Ramos (cell line): ENCODE results near the gene ZNF738.

Experiments used
- in situ Hi-C: fragments of 300-500 bp; cut with MboI; formaldehyde crosslinking; loops from one replicate; pipeline ENCODE4 v1.14.3; 2022; ENCODE audit warnings: low sequenced_read_pairs; ENCODE audit not compliant: unreplicated experiment

The ZNF738 gene

DNA sequence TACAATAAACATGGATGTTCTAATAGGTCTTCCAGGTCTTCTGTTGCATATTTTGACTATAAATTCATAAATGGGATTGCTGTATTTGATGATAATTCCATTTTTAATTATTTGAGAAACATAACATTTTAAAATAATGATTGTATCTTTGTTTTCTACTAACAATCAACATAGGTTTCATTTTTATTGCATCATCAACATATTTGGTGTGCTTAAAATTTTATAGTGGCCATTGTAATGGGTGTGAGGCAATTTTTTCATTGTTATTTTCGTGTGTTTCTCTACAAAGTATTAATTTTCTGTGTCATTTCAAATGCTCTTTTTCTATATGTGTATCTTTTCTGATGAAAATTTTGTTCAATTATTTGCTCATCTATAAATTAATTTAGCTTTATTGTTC is 51.4 kb downstream of the ZNF738 start:
- in situ Hi-C loops: no loop called here

DNA sequence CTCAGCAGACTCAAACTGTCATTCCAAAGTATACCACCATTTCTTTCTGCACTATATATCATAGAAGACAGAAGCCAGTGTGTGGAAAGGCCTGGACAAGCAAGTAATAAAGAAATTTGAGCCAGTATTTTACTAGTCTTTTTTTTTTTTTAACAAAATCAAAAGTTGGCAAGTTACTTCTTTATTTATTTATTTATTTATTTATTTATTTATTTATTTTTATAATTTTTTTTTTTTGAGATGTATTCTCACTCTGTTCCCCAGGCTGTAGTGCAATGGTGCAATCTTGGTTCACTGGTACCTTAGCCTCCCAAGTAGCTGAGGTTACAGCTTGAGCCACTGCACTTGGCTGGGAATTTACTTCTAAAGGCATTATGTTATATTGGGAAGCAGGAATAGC is 63.4 kb downstream of the ZNF738 start:
- in situ Hi-C loops: no loop called here

GRCh38 chr19:21423057-21424041 is 64.5 kb downstream of the ZNF738 start:
- in situ Hi-C loops: no loop called here
